Stomach (tissue), 4 donors: ENCODE data around the gene DDX54.

ENCODE experiments used
- CTCF ChIP-seq, 7 experiments: fragments of 450-650 bp in 4 of 7; fragments of 200-600 bp in 3 of 7; sonication (generic) in 3 of 7; IDR thresholded peaks; one replicate each; pipeline ENCODE4 v1.5.1; 2016 to 2019; ENCODE audit warnings: antibody characterized with exemption in 7 of 7, control low read depth in 2 of 7, mild to moderate bottlenecking in 1 of 7
- POLR2A ChIP-seq, 4 donors: fragments of 450-650 bp; IDR thresholded peaks; one replicate each; pipeline ENCODE4 v1.6.1; 2016; ENCODE audit warnings: antibody characterized with exemption in 4 of 4, control low read depth in 2 of 4, mild to moderate bottlenecking in 1 of 4, moderate library complexity in 1 of 4

DNA sequence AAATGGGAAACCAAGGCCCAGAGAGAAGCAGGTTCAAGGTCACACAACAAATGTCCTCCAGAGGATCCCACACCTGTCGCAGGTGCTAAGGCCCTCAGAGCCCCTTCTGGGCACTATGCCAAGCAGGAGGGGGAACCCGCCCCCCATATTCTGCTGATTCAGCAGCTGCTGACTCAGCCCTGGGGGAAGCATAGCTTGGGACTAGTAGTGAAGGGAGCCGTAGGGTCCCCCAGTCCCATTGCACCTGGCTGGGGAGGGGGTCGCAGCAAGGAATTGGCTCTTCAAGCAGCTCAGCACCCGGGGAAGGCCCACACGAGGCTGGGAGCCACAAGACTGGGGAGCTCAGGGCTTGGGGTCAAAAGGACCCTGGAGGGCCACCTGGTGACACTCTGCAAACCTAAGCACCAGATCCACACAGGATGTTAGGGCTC lies 50.7 kb downstream of the DDX54 start:
- no peak for TF ChIP-seq POLR2A (IDR thresholded peaks at IDR 0.05)
- no peak for TF ChIP-seq CTCF (IDR thresholded peaks at IDR 0.05)
